Fibroblast of skin of abdomen (primary cell): ENCODE results near the gene ADRM1.

Source experiments
- DNase-seq: peaks from one replicate; pipeline ENCODE4 v3.0.0-alpha.2; 2013

Gene ADRM1

GRCh38 chr20:62356589-62357186 lies 53.9 kb downstream of the ADRM1 start:
- no peak for DNase-seq

GRCh38 chr20:62357187-62357667 lies 54.4 kb downstream of the ADRM1 start:
- peak; percentile 41 for DNase-seq

GRCh38 chr20:62357681-62358080 lies 54.9 kb downstream of the ADRM1 start:
- no peak for DNase-seq
